GM18909 (cell line): ENCODE data around the gene HPS1.

ENCODE experiments used
- ATAC-seq: cut with Tn5 transposase; IDR thresholded peaks from one replicate; pipeline ENCODE4 v1.9.1; 2021; ENCODE audit warnings: mild to moderate bottlenecking; ENCODE audit not compliant: unreplicated experiment, poor library complexity

Gene HPS1

GRCh38 chr10:98373260-98374040 lies 73.3 kb downstream of the HPS1 start:
- no peak for ATAC-seq

GRCh38 chr10:98370831-98371820 lies 75.6 kb downstream of the HPS1 start:
- ATAC-seq = no peak

GRCh38 chr10:98369801-98370200 lies 76.9 kb downstream of the HPS1 start:
- no peak for ATAC-seq

GRCh38 chr10:98368644-98369043 lies 78.1 kb downstream of the HPS1 start:
- ATAC-seq = no peak

GRCh38 chr10:98367604-98368451 lies 78.9 kb downstream of the HPS1 start:
- ATAC-seq = no peak
